SK-N-DZ (cell line): Measurements from ENCODE around the gene ARID3B.
"Not testable (repeated sequence)": the region's sequence is repeated elsewhere in the genome, so short reads cannot be mapped to it uniquely, and the experiment has no call there.

Experiments
- DNase-seq: peaks from one replicate; pipeline ENCODE4 v3.0.0-alpha.2; 2015; ENCODE audit warnings: low spot score

The ARID3B gene

GRCh38 chr15:74620636-74621545 is 79.9 kb downstream of the ARID3B start:
- DNase-seq = peak; percentile 70

GRCh38 chr15:74621546-74621920 is 80.5 kb downstream of the ARID3B start:
- DNase-seq = no peak

GRCh38 chr15:74621936-74622335 is 80.9 kb downstream of the ARID3B start:
- no peak for DNase-seq

- DNase-seq = no peak
These were observed 81.7 kb downstream of the ARID3B start for GRCh38 chr15:74622758-74623157.

GRCh38 chr15:74624020-74624602 is 83.1 kb downstream of the ARID3B start:
- no peak for DNase-seq

- DNase-seq = no peak
These were observed 84.7 kb downstream of the ARID3B start for GRCh38 chr15:74625693-74626092.

- no peak for DNase-seq
These were observed 85.3 kb downstream of the ARID3B start for GRCh38 chr15:74626336-74626735.

GRCh38 chr15:74626752-74627692 is 86.0 kb downstream of the ARID3B start:
- DNase-seq = no peak

GRCh38 chr15:74627766-74628165 is 86.7 kb downstream of the ARID3B start:
- DNase-seq = no peak

- no peak for DNase-seq
These were observed 87.2 kb downstream of the ARID3B start for GRCh38 chr15:74628199-74628598.

- no peak for DNase-seq
These were observed 87.9 kb downstream of the ARID3B start for GRCh38 chr15:74628949-74629348.

- not testable (repeated sequence) for DNase-seq
These were observed 88.7 kb downstream of the ARID3B start for GRCh38 chr15:74629696-74630095.

- no peak for DNase-seq
These were observed 89.5 kb downstream of the ARID3B start for GRCh38 chr15:74630284-74631086.

GRCh38 chr15:74631087-74631385 is 90.0 kb downstream of the ARID3B start:
- DNase-seq = no peak

GRCh38 chr15:74631408-74631807 is 90.4 kb downstream of the ARID3B start:
- no peak for DNase-seq

- DNase-seq = peak; percentile 62
These were observed 91.0 kb downstream of the ARID3B start for GRCh38 chr15:74631935-74632560.

GRCh38 chr15:74632601-74633000 is 91.6 kb downstream of the ARID3B start:
- no peak for DNase-seq

GRCh38 chr15:74633781-74634180 is 92.8 kb downstream of the ARID3B start:
- no peak for DNase-seq

- peak; percentile 71 for DNase-seq
These were observed 94.2 kb downstream of the ARID3B start for GRCh38 chr15:74635228-74635627.

- no peak for DNase-seq
These were observed 96.0 kb downstream of the ARID3B start for GRCh38 chr15:74636984-74637383.

- no peak for DNase-seq
These were observed 100.1 kb downstream of the ARID3B start for GRCh38 chr15:74641151-74641550.
